Tibial artery (tissue), 4 donors: ENCODE measurements around the gene KDM2B.
A peak's percentile ranks its signal among the peaks of the same experiment; 100 is the strongest.

ENCODE experiments used
- DNase-seq, 2 donors: peaks; one replicate each; pipeline ENCODE4 v3.0.0-alpha.2; 2019
- H3K27ac ChIP-seq, 2 donors: fragments of 200-600 bp; sonication (generic) in 1 of 2; 1 replicate in 1 of 2; 2 replicates in 1 of 2; pipeline ENCODE4 v1.5.1; 2018 to 2019; ENCODE audit warnings: mild to moderate bottlenecking in 1 of 2
- H3K27me3 ChIP-seq, 2 donors: fragments of 200-600 bp; sonication (generic) in 1 of 2; one replicate each; pipeline versions ENCODE4 v1.5.1 to v1.6.0; 2016 to 2019
- H3K36me3 ChIP-seq, 3 donors: fragments of 200-600 bp; sonication (generic) in 2 of 3; one replicate each; pipeline ENCODE4 v1.5.1; 2016 to 2019; ENCODE audit warnings: mild to moderate bottlenecking in 2 of 3
- H3K4me1 ChIP-seq, 4 donors: fragments of 200-600 bp; sonication (generic) in 2 of 4; 1 replicate in 3 of 4; 2 replicates in 1 of 4; pipeline ENCODE4 v1.5.1; 2016 to 2019
- H3K4me3 ChIP-seq, 2 donors: fragments of 200-600 bp; sonication (generic) in 1 of 2; 1 replicate in 1 of 2; 2 replicates in 1 of 2; pipeline ENCODE4 v1.5.1; 2018 to 2019; ENCODE audit warnings: mild to moderate bottlenecking in 2 of 2
- H3K9me3 ChIP-seq, 3 donors: fragments of 200-600 bp; sonication (generic) in 1 of 3; one replicate each; pipeline ENCODE4 v1.5.1; 2016 to 2019
- CTCF ChIP-seq, 2 experiments: fragments of 200-600 bp in 1 of 2; fragments of 450-650 bp in 1 of 2; IDR thresholded peaks; one replicate each; pipeline ENCODE4 v1.5.1; 2017 to 2019; ENCODE audit warnings: antibody characterized with exemption in 2 of 2, mild to moderate bottlenecking in 1 of 2, moderate library complexity in 1 of 2
- intact Hi-C: fragments of 100-400 bp; cut with DNase I; formaldehyde crosslinking; loops from one replicate; pipeline ENCODE4 v1.15.0; 2023; ENCODE audit warnings: low total_unique reads

Gene KDM2B

GRCh38 chr12:121443911-121444841, 136.6 kb downstream of the KDM2B start:
- intact Hi-C loops, result loop anchor here (5.0 kb wide), 1 partner anchor 107 kb away; no protein-coding TSS in a partner anchor
- no peak overlapping the region for H3K4me3 ChIP-seq
- H3K9me3 ChIP-seq, result no peaks in the 10 kb centered on the region
- no peak overlapping the region for H3K27ac ChIP-seq
- no peak for DNase-seq
- TF ChIP-seq CTCF (IDR thresholded peaks at IDR 0.05), result no peak
- H3K27me3 ChIP-seq, result no peaks in the 10 kb centered on the region
- peaks cover 0 to 25% (median 5%) of the 10 kb centered on the region in 4 donors for H3K4me1 ChIP-seq
- H3K36me3 ChIP-seq, result peaks cover 0 to 58% (median 33%) of the 10 kb centered on the region in 3 donors

- intact Hi-C loops, result loop anchor here (5.0 kb wide), 1 partner anchor 106 kb away; no protein-coding TSS in a partner anchor
Observed at GRCh38 chr12:121443193-121443870, 137.5 kb downstream of the KDM2B start.

GRCh38 chr12:121442028-121442948, 138.5 kb downstream of the KDM2B start:
- TF ChIP-seq CTCF (IDR thresholded peaks at IDR 0.05), result no peak
- H3K27ac ChIP-seq, result no peak overlapping the region
- H3K36me3 ChIP-seq, result peaks cover 0 to 75% (median 38%) of the 10 kb centered on the region in 3 donors
- H3K27me3 ChIP-seq, result no peaks in the 10 kb centered on the region
- no peaks in the 10 kb centered on the region for H3K9me3 ChIP-seq
- intact Hi-C loops, result loop anchor here (5.0 kb wide), 1 partner anchor 105 kb away; no protein-coding TSS in a partner anchor
- H3K4me1 ChIP-seq, result peaks cover 0 to 9% (median 3%) of the 10 kb centered on the region in 4 donors
- H3K4me3 ChIP-seq, result no peak overlapping the region
- no peak for DNase-seq

More at GRCh38 chr12:121443193-121443870, 137.5 kb downstream of the KDM2B start:
- peak; percentile 78 to 88 for DNase-seq
- H3K27ac ChIP-seq, result no peak overlapping the region
- peak; percentile 78 to 89 for TF ChIP-seq CTCF (IDR thresholded peaks at IDR 0.05)
- no peak overlapping the region for H3K4me3 ChIP-seq
- no peaks in the 10 kb centered on the region for H3K9me3 ChIP-seq
- no peaks in the 10 kb centered on the region for H3K27me3 ChIP-seq
- H3K36me3 ChIP-seq, result peaks cover 0 to 66% (median 36%) of the 10 kb centered on the region in 3 donors
- H3K4me1 ChIP-seq, result peaks cover 0 to 19% (median 5%) of the 10 kb centered on the region in 4 donors

- Histone ChIP-seq H3K9me3 (no peaks in the 10 kb centered on the region), H3K4me3 (no peak overlapping the region), H3K27ac (no peak overlapping the region), H3K4me1 (peaks cover 0 to 8% (median 3%) of the 10 kb centered on the region in 4 donors), H3K36me3 (peaks cover 0 to 75% (median 38%) of the 10 kb centered on the region in 3 donors), H3K27me3 (no peaks in the 10 kb centered on the region)
- no peak for DNase-seq
- no peak for TF ChIP-seq CTCF (IDR thresholded peaks at IDR 0.05)
- intact Hi-C loops, result loop anchor here (5.0 kb wide), 1 partner anchor 104 kb away; no protein-coding TSS in a partner anchor
Observed at GRCh38 chr12:121441555-121441954, 139.3 kb downstream of the KDM2B start.

GRCh38 chr12:121440768-121441167, 140.1 kb downstream of the KDM2B start:
- Histone ChIP-seq H3K27me3 (no peaks in the 10 kb centered on the region), H3K27ac (no peak overlapping the region), H3K4me3 (no peak overlapping the region), H3K4me1 (peaks cover 0 to 8% (median 3%) of the 10 kb centered on the region in 4 donors), H3K9me3 (no peaks in the 10 kb centered on the region), H3K36me3 (peaks cover 3 to 78% (median 43%) of the 10 kb centered on the region in 3 donors)
- DNase-seq, result no peak
- intact Hi-C loops, result loop anchor here (5.0 kb wide), 1 partner anchor 103 kb away; no protein-coding TSS in a partner anchor
- TF ChIP-seq CTCF (IDR thresholded peaks at IDR 0.05), result no peak
